Sigmoid colon (tissue), 7 donors: Measurements from ENCODE around the gene CCNK. TPM values are rescaled to one million over a fixed set of nuclear protein-coding genes. Genes with fewer than 3 reads are reported as not detected.

Experiments used
- DNase-seq: peaks from one replicate; pipeline ENCODE4 v3.0.0-alpha.2; 2019
- H3K27ac ChIP-seq, 4 donors: fragments of 200-600 bp; sonication (generic); one replicate each; pipeline ENCODE4 v1.5.1; 2016 to 2019; ENCODE audit warnings: mild to moderate bottlenecking in 1 of 4
- H3K27me3 ChIP-seq, 3 donors: fragments of 200-600 bp; sonication (generic); one replicate each; pipeline ENCODE4 v1.5.1; 2019; ENCODE audit warnings: mild to moderate bottlenecking in 1 of 3
- H3K36me3 ChIP-seq, 4 donors: fragments of 200-600 bp; sonication (generic); one replicate each; pipeline ENCODE4 v1.5.1; 2016 to 2019
- H3K4me1 ChIP-seq, 4 donors: fragments of 200-600 bp; sonication (generic); one replicate each; pipeline ENCODE4 v1.5.1; 2017 to 2019
- H3K4me3 ChIP-seq, 4 donors: fragments of 200-600 bp; sonication (generic); one replicate each; pipeline ENCODE4 v1.5.1; 2017 to 2019; ENCODE audit warnings: mild to moderate bottlenecking in 2 of 4, moderate library complexity in 1 of 4
- H3K9me3 ChIP-seq, 4 donors: fragments of 200-600 bp in 3 of 4; sonication (generic) in 3 of 4; one replicate each; pipeline versions ENCODE4 v1.5.1 to v1.6.1; 2013 to 2019
- CTCF ChIP-seq, 4 experiments: fragments of 450-650 bp in 3 of 4; fragments of 200-600 bp in 1 of 4; IDR thresholded peaks; one replicate each; pipeline ENCODE4 v1.5.1; 2016 to 2019; ENCODE audit warnings: antibody characterized with exemption in 4 of 4, mild to moderate bottlenecking in 3 of 4, moderate library complexity in 2 of 4
- EP300 ChIP-seq, 4 donors: sonication (generic); formaldehyde crosslinking; IDR thresholded peaks; one replicate each; pipeline ENCODE4 v1.6.1; 2017; ENCODE audit warnings: antibody characterized with exemption in 4 of 4
- POLR2A ChIP-seq, 2 donors: fragments of 450-650 bp; IDR thresholded peaks; one replicate each; pipeline ENCODE4 v1.6.1; 2016; ENCODE audit warnings: antibody characterized with exemption in 2 of 2, mild to moderate bottlenecking in 2 of 2, moderate library complexity in 2 of 2
- POLR2AphosphoS5 ChIP-seq, 4 donors: sonication (generic); formaldehyde crosslinking; IDR thresholded peaks; one replicate each; pipeline ENCODE4 v1.6.1; 2017; ENCODE audit warnings: antibody characterized with exemption in 4 of 4
- WGBS, 2 donors: extraction: QIAGEN DNeasy Blood & Tissue Kit; methylation state at CpG; one replicate each; pipeline ENCODE4 v1.1.7; 2013; 5-methylcytosine and 5-hydroxymethylcytosine counted together
- intact Hi-C: fragments of 100-400 bp; cut with DNase I; formaldehyde crosslinking; loops from one replicate; pipeline ENCODE4 v1.15.1; 2023
- polyA plus RNA-seq, 3 donors: library from polyadenylated mRNA; stranded (reverse); fragments of 200-250 nt; gene quantifications; one replicate each; pipeline ENCODE4 v1.2.3, GENCODE V29; 2013
- total RNA-seq, 4 donors: library from RNA; depleted of rRNA; stranded (reverse); fragments of >200 nt; gene quantifications; one replicate each; pipeline ENCODE4 v1.1.0, GENCODE V29; 2016
- donor health status: healthy with polysubstance abuse.
- donor health status: Bipolar disorder and iron deficiency.
- donor health status: healthy.

CCNK gene
- total and polyA plus RNA-seq, 7 donors: 13.2 to 25.9 (median 18.1) TPM

DNA sequence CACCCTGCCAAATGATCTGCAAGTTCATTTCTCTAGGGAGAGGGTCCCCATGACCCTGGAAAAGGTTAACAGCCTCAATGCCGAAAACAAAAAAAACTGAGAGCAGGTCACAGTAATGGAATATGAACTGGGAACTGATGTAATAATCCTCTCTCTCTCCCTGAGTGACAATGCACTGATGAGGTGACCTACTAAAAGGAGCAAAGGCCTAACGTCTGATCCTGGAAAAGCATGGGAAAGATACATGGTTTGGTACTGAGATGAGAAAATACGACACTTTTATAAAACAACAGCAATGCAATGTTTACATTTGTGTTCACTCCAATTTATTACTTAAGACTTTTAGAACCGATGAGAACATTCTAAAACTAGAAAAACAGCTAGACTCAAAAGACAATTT, 28.2 kb upstream of the CCNK start:
- no peak for DNase-seq
- Histone ChIP-seq H3K4me1 (no peaks in the 10 kb centered on the region), H3K9me3 (no peaks in the 10 kb centered on the region), H3K27ac (no peak overlapping the region), H3K4me3 (no peak overlapping the region), H3K27me3 (no peaks in the 10 kb centered on the region), H3K36me3 (peaks cover 10 to 92% (median 14%) of the 10 kb centered on the region in 4 donors)
- TF ChIP-seq EP300 (IDR thresholded peaks at IDR 0.05): no peak
- no peak for TF ChIP-seq POLR2A (IDR thresholded peaks at IDR 0.05)
- no peak for TF ChIP-seq POLR2AphosphoS5 (IDR thresholded peaks at IDR 0.05)
- no peak for TF ChIP-seq CTCF (IDR thresholded peaks at IDR 0.05)
- WGBS, 2 donors: 82 to 89% methylated on average over 4 of the region's 4 CpGs
- intact Hi-C loops: no loop called here

- Histone ChIP-seq H3K27me3 (no peaks in the 10 kb centered on the region), H3K9me3 (no peaks in the 10 kb centered on the region), H3K4me3 (no peak overlapping the region), H3K27ac (no peak overlapping the region), H3K36me3 (peaks cover 7 to 83% (median 13%) of the 10 kb centered on the region in 4 donors), H3K4me1 (peaks cover 0 to 1% (median 0%) of the 10 kb centered on the region in 4 donors)
- TF ChIP-seq POLR2AphosphoS5 (IDR thresholded peaks at IDR 0.05) (no peak), EP300 (IDR thresholded peaks at IDR 0.05) (no peak), POLR2A (IDR thresholded peaks at IDR 0.05) (no peak), CTCF (IDR thresholded peaks at IDR 0.05) (no peak)
- no peak for DNase-seq
- intact Hi-C loops: no loop called here
- WGBS, 2 donors: 75 to 95% methylated on average over 3 of the region's 3 CpGs
These were observed 27.0 kb upstream of the CCNK start for GRCh38 chr14:99454246-99454645.

GRCh38 chr14:99459481-99460100, 21.6 kb upstream of the CCNK start:
- Histone ChIP-seq H3K9me3 (no peaks in the 10 kb centered on the region), H3K4me1 (peaks cover 0 to 8% (median 3%) of the 10 kb centered on the region in 4 donors), H3K36me3 (peaks cover 4 to 86% (median 34%) of the 10 kb centered on the region in 4 donors), H3K27ac (no peak overlapping the region), H3K27me3 (no peaks in the 10 kb centered on the region), H3K4me3 (no peak overlapping the region)
- intact Hi-C loops: no loop called here
- DNase-seq: no peak
- TF ChIP-seq POLR2AphosphoS5 (IDR thresholded peaks at IDR 0.05) (no peak), EP300 (IDR thresholded peaks at IDR 0.05) (no peak), POLR2A (IDR thresholded peaks at IDR 0.05) (no peak), CTCF (IDR thresholded peaks at IDR 0.05) (no peak)
- 87 to 92% methylated on average over 5 of the region's 5 CpGs for WGBS, 2 donors

- intact Hi-C loops: no loop called here
- Histone ChIP-seq H3K4me3 (no peak overlapping the region), H3K27ac (no peak overlapping the region), H3K36me3 (peaks cover 6 to 84% (median 36%) of the 10 kb centered on the region in 4 donors), H3K4me1 (peaks cover 0 to 8% (median 3%) of the 10 kb centered on the region in 4 donors), H3K9me3 (no peaks in the 10 kb centered on the region), H3K27me3 (no peaks in the 10 kb centered on the region)
- DNase-seq: no peak
- 94% methylated on average over 3 of the region's 3 CpGs for WGBS, 2 donors
- no peak for TF ChIP-seq CTCF (IDR thresholded peaks at IDR 0.05)
- TF ChIP-seq POLR2A (IDR thresholded peaks at IDR 0.05): no peak
- TF ChIP-seq POLR2AphosphoS5 (IDR thresholded peaks at IDR 0.05): no peak
- TF ChIP-seq EP300 (IDR thresholded peaks at IDR 0.05): no peak
These were observed 20.4 kb upstream of the CCNK start for GRCh38 chr14:99460793-99461192.
